GM12873 (cell line): ENCODE results near the gene AFAP1L2.

Source experiments
- TF ChIP-seq, protein P1 (sequence below): IDR thresholded peaks from 2 replicates; pipeline ENCODE4 v1.5.1; 2012; ENCODE audit warnings: low read depth, mild to moderate bottlenecking, moderate library complexity, low read length, control low read depth; ENCODE audit not compliant: insufficient read depth; ENCODE audit errors: missing control alignments

Gene AFAP1L2

DNA sequence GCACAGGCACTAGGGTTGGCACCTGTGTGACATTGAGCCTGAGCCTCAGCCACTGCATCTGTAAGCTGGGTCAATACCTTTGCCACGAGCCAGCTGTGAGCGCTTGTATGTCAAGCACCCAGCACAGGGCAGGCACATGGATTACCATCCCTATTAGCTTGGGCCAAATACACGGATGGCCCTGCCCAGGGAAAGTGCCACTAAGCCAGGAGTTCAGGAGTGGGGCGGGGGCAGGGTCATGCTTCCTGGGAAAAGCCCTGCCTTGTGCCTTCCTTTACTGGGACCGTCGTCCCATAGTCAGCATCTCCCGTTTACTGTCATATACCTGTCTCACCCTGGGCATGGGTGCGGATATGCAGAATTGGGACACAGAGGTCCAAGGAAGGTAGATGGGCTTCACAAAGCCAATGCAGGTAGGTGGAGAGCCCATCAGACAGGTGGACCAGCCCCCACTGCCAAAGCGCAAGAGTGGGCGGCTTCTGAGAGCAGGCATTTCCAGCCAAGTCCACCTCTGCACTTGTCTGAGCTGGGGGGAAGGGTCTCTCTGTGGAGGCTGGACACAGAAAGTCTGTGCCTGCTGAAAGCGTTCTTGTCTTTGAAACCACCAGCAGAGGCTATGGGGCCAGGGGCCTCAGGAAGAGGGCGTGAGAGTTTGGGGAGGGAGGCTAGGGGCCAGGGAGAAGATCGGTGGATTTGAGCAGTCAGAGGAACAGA lies 92.6 kb downstream of the AFAP1L2 start:
- TF ChIP-seq, protein P1, sequence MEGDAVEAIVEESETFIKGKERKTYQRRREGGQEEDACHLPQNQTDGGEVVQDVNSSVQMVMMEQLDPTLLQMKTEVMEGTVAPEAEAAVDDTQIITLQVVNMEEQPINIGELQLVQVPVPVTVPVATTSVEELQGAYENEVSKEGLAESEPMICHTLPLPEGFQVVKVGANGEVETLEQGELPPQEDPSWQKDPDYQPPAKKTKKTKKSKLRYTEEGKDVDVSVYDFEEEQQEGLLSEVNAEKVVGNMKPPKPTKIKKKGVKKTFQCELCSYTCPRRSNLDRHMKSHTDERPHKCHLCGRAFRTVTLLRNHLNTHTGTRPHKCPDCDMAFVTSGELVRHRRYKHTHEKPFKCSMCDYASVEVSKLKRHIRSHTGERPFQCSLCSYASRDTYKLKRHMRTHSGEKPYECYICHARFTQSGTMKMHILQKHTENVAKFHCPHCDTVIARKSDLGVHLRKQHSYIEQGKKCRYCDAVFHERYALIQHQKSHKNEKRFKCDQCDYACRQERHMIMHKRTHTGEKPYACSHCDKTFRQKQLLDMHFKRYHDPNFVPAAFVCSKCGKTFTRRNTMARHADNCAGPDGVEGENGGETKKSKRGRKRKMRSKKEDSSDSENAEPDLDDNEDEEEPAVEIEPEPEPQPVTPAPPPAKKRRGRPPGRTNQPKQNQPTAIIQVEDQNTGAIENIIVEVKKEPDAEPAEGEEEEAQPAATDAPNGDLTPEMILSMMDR, result no peak

DNA sequence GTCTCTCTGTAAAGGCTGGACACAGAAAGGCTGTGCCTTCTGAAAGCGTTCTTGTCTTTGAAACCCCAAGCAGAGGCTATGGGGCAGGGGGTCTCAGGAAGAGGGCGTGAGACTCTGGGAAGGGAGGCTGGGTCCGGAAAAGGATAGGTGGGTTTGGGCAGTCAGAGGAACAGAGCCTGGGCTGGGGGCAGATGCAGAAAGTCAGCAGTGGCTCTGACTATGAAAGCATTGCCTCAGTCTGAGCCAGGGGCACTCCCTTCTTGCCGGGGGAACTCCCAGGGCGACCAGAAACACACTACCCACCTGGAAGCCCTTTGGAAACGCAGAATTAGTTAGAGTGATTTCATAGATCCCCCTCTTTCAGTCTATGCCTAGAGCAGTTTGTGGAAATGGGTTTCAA lies 93.3 kb downstream of the AFAP1L2 start:
- TF ChIP-seq, protein P1, result no peak

DNA sequence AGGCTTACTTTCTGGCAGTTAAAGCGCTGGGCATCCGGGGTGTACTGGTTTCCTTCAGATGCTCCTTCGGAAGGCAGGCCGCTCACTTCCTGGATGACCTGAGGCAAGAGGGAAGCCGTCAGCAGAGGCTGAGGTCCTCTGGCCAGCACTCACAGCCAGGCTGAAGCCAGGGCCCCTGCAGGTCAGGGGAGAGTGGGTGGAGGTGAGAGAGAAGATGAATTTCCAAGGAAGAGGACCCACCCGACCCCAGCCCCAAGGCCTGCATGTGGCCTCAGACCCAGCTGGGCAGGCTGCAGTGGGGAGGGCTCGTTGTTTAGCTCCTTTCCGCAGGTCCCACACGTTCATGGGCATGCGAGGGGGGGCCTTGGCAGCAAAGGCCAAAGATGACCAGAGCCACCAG lies 94.0 kb downstream of the AFAP1L2 start:
- TF ChIP-seq, protein P1, result no peak

DNA sequence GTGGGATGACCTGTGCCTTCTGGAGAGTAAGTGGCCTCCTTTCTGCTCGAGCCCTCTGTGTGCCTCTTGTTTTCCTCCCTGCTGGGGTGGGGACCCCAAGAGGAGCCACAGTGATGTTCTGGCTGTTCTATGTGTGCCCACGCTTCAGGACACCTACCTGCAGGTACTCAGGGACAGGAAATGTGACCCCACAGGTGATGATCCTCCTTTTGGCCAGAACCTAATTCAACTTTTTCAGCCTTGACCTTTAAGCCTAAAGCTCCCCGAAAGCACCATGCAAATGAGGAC lies 95.0 kb downstream of the AFAP1L2 start:
- TF ChIP-seq, protein P1, result no peak

DNA sequence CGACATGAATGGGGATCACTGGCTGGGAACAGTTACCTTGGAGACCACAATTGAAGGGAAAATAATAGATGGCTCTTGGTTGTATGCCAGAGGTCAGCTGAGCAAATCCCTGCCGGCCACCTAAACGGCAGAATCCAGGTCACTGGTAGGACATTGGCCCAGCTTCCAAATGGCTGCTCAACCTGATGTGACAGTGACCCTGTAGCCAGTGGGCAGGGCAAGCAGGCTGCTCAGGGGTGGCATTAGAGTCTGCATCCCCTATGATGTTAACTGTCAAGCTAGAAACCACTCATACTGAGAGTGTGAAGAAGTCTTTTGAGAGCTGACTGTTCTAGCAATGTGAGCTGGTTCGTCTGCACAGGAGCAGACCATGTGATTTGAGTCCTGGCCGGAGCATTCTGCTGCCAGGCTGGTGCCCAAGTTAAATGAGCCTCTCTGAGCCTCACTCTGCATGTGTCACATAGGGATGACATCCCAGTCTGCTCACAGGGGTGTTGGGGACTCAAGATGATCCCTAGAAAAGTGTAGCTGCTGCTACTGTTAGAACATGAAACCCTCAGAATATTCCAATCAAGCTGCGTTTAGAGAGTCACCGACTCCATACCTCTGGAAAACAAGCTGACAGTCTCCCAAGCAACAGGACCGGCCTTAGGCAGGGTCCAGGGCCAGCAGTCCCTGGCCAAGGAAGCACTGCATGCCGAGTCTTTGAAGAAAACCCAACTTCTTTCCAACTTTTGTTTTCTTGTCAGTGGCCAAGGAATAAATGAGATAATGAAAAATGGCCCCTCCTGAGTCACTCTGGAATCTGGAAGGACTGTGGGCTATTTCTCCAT lies 95.6 kb downstream of the AFAP1L2 start:
- TF ChIP-seq, protein P1, result no peak

DNA sequence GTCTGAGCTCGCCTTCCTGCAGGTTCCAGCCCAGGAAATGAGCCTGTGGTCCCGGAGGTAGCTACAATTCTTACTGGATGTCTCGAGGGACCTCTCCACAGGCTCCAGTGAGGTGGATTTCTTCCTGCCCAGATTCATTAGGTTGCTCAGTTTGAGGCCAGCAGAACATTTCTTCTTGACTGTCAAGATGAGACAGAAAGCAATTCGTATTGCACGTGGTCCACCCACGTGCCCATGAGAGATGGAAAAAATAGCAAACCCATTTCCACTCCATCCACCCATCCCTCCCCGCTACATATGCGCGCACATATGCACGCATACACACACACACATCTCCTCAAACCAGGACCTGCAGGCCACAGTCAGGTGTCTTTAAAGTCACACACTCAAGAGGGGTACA lies 96.6 kb downstream of the AFAP1L2 start:
- TF ChIP-seq, protein P1, result no peak

DNA sequence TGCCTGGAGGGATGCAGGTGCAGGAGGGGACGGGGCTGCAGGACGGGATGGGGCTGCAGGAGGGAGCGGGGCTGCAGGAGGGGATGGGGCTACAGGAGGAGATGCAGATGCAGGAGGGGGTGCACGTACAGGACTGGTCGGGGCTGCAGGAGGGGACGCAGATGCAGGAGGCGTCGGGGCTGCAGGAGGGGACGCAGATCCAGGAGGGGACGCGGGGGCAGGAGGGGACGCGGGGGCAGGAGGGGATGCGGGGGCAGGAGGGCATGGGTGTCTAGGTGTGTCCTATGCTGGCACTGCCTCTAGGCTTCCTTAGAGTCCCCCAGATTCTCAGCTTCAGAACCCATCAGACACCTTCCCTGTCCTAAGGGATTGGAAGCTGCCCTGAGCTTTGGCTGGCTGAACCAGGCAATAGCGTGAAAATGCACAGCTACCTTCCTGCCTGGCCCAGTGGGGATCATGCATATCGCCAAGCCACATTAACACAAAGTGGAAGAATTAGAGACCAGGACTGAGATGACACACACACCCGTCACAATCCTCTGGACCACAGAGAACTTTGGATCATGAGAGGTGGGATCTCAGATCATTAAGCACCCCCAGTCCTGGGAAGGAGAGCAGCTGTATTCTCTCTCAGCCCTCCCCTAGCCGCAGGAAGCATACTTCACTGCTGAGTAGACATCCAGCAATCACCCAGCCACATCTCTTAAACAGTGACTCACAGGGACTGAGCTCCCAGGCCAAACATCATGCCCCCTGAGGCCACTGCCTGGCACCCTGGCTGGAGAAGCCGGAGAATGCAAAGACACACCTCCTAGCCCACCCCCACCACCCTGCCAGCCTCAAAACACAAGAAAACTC lies 98.0 kb downstream of the AFAP1L2 start:
- TF ChIP-seq, protein P1, result no peak
